Measurements from ENCODE around the gene ITIH4. TPM values are rescaled to one million over a fixed set of nuclear protein-coding genes. Genes with fewer than 3 reads are reported as not detected.

Gene ITIH4
- total RNA-seq, 1 donor from 2014 or later = 4.3 TPM

GRCh38 chr3:52786330-52787215 is 43.9 kb downstream of the ITIH4 start:
- no peak for DNase-seq (ENCODE audit: low spot score)

- DNase-seq (ENCODE audit: low spot score) = no peak
Measured at GRCh38 chr3:52784931-52785590, 45.4 kb downstream of the ITIH4 start.

DNA sequence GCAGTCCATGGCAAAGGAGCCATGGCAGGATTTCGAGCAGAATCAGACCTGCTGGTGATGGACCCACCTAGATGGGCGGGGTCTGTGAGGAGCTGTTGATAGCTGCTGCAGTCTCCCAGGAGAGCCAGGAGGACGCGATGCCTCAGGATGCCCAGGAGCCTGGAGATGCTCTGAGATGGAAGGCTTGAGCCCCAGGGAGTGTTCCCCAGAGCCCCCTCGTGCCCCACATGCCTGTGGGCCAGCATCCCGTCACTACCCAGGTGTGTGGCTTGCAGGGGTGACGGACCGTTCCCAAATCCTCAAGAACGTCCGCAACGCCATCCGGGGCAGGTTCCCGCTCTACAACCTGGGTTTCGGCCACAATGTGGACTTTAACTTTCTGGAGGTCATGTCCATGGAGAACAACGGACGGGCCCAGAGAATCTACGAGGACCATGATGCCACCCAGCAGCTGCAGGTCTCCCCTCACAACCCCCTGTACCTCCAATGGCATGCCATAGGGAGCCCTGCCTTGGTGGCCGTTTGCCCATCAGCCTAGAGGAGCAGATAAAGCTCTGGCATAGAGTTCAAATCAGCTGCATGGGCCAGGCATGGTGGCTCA is 46.4 kb downstream of the ITIH4 start:
- peak; percentile 43 for DNase-seq (ENCODE audit: low spot score)

GRCh38 chr3:52783211-52783555 is 47.3 kb downstream of the ITIH4 start:
- DNase-seq (ENCODE audit: low spot score) = no peak

GRCh38 chr3:52782412-52783210 is 47.9 kb downstream of the ITIH4 start:
- peak; percentile 64 for DNase-seq (ENCODE audit: low spot score)

DNA sequence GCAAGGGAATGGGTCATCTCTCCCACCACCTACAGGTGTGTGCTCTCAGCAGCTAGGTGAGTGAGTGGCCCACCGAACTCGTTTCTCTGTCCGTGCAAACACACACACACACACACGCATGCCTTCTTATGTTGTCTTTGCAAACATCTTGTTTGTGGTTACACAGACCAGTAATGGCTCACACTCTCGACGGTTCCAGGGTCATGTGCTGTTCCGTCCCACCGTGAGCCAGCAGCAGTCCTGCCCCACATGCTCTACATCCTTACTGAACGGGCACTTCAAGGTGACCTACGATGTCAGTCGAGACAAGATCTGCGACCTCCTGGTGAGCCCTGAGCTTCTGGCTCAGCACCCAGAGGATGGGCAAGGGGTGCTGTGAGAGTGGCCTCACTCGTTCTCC is 48.7 kb downstream of the ITIH4 start:
- no peak for DNase-seq (ENCODE audit: low spot score)

DNA sequence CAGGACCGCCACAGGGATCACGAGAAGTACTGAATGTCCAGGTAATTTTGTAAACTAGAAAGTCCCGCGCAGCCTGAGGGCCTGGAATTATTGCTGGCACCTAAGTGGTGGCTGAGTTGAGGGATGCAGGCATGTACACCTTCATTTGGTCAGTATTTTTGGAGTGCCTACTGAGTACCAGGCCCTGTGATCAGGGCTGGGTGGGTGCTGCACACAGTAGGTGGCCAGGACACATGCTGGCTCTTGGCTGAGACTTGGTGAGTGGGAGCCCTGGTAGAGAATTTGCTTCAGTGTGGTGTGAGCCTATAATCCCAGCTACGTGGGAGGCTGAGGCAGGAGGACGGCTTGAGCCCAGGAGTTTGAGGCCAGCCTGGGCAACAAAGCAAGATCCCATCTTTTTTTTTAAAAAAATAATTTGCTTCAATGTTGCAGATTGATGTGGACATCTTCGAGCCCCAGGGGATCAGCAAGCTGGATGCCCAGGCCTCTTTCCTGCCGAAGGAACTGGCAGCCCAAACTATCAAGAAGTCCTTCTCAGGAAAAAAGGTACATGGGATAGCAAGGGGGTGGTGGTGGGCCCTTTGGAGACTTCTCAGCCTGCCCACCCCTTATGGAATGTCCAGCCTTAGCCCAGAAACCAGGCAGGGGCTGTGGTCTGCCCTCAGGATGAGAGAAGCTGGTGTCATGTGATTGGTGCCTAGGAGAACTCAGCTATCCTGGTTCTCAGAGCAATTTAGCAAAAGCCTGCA is 50.5 kb downstream of the ITIH4 start:
- peak; percentile 59 for DNase-seq (ENCODE audit: low spot score)

- peak; percentile 67 for DNase-seq (ENCODE audit: low spot score)
Measured at GRCh38 chr3:52779011-52779836, 51.2 kb downstream of the ITIH4 start.

DNA sequence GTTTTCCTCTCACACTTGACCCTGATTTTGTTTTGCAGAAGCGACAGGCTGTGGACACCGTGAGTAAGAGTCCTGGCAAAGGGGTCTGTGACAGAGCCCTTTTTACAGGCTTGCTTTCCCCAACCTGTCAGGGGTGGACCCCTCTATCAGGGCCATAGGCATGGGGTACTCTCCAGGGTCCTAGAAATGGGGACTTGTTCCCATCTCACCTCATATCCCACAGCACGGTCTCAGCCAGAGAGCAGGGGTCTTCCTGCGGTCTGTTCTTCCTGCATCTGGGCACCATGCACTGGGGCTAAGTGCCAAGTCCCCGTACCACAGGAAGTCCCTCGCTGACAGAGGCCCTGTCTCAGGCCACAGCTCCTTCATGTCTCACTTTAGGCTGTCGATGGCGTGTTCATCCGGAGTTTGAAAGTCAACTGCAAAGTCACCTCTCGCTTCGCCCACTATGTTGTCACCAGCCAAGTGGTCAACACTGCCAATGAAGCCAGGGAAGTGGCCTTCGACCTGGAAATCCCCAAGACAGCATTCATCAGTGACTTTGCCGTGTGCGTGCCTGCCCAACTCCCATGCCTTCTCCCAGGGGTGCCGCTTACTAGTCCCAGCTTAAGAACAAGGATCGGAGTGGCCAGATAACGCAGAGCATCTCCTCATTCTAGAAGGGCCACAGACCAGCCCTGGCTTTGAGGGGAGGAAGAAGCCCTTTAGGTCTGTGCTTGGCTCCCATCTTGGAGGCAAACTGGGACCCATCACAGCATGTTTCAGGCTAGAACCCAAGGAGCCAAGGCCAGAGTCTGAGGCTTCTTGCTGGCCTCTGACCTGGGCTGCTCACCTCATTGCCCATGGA is 52.3 kb downstream of the ITIH4 start:
- peak; percentile 82 for DNase-seq (ENCODE audit: low spot score)

DNA sequence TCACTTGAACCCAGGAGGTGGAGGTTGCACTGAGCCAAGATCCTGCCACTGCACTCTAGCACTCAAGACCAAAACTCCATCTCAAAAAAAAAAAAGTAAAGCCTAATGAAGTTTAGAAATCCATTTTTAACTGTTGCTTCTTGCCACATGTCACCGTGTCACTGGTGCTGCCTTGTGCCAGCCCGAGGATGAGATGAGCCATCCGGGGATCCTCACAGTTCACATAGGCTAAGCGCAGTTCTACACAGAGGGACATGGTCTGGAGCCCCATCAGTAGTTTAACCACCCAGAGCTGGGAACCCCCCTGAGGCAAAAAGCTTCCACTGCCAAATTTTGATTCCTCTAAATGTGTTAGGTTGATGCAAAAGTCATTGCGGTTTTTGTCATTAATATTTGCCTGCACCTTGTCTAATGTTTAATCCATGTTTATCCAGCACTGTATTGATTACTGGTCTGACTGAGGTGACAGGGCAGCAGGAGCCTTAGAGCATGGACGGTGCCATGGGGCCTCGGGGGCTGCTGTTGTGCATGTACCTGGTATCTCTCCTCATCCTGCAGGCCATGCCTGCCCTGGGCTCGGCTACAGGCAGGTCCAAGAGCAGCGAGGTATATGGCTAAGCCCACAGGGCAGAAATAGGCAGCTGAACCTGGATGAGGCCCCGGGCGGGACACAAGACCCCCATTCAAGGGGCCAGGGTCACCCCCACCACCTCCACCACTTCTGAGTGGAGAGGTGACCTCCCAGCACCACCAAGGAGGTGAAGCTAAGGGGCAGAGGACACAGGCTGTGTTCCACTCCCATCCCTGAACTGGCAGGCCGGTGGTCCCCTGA is 53.1 kb downstream of the ITIH4 start, which contains the start of gene ITIH1:
ITIH1 (plus strand) TSS at position 473 of the 832 bp plus-strand sequence; CDS start at position 490, 17 bp downstream.
- peak; percentile 78 for DNase-seq (ENCODE audit: low spot score)

DNA sequence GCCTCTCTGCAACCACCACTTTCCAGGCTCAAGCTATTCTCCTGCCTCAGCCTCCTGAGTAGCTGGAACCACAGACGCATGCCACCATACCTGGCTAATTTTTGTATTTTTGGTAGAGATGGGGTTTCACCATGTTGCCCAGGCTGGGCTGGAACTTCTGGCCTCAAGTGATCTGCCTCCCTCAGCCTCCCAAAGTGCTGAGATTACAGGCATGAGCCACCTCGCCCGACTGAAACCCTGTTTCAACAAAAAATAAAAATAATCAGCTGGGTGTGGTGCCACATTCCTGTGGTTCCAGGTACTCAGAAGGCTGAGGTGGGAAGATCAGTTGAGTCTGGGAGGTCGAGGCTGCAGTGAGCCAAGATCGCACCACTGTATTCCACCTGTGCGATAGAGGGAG is 54.0 kb downstream of the ITIH4 start:
- DNase-seq (ENCODE audit: low spot score) = peak; percentile 47

GRCh38 chr3:52775877-52776276 is 54.6 kb downstream of the ITIH4 start:
- DNase-seq (ENCODE audit: low spot score) = peak; percentile 41

GRCh38 chr3:52774901-52775864 is 55.3 kb downstream of the ITIH4 start:
- peak; percentile 81 for DNase-seq (ENCODE audit: low spot score)

GRCh38 chr3:52774066-52774713 is 56.3 kb downstream of the ITIH4 start:
- DNase-seq (ENCODE audit: low spot score) = peak; percentile 43

DNA sequence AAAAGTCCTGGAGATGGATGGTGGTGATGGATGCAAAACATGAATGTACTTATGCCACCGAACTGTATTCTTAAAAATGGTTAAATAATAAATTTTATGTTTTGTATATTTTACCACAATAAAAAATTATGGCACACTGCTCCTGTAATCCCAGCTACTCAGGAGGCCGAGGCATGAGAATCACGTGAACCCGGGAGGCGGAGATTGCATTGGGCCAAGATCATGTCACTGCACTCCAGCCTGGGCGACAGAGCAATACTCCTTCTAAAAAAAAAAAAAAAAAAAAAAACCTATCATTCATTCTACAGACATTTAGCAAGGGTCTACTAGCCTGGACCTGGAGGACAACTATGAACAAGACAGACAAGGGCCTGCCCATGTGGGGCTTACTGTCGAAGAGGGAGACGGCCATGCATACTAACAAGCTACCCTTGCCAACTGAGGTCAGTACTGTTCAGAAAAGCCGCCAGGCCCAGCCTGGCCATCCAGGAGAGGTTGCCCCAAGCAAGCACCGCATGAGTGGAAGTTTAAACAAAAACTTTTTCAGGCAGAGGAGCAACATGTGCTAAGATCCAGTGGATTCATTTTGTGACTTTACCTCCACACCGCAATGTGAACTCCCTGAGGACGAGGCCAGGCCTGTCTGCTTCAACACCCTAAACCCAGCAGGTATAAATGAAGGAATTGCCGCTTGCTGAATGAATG is 57.0 kb downstream of the ITIH4 start:
- no peak for DNase-seq (ENCODE audit: low spot score)

Data from mesenteric fat pad (tissue), 1 donor.